Esophagus (tissue), 2 donors: ENCODE measurements around the gene PPP1R8. TPM values are rescaled to one million over a fixed set of nuclear protein-coding genes. Genes with fewer than 3 reads are reported as not detected.
"Not testable (repeated sequence)": the region's sequence is repeated elsewhere in the genome, so short reads cannot be mapped to it uniquely, and the experiment has no call there.

Source experiments
- H3K27ac ChIP-seq, 2 donors: one replicate each; pipeline ENCODE4 v1.5.1; 2013; ENCODE audit warnings: low read depth in 2 of 2, mild to moderate bottlenecking in 2 of 2, inconsistent platforms in 1 of 2, low read length in 1 of 2, moderate library complexity in 1 of 2
- H3K27me3 ChIP-seq, 2 donors: one replicate each; pipeline ENCODE4 v1.6.1; 2013; ENCODE audit warnings: low read length in 2 of 2, control low read depth in 1 of 2, mild to moderate bottlenecking in 1 of 2; ENCODE audit not compliant: insufficient read depth in 2 of 2, control insufficient read depth in 1 of 2
- H3K36me3 ChIP-seq, 2 donors: one replicate each; pipeline ENCODE4 v1.6.1; 2013; ENCODE audit warnings: low read length in 1 of 2; ENCODE audit not compliant: control insufficient read depth in 2 of 2, insufficient read depth in 2 of 2
- H3K4me1 ChIP-seq, 2 donors: one replicate each; pipeline ENCODE4 v1.6.1; 2013; ENCODE audit warnings: low read length in 1 of 2; ENCODE audit not compliant: control insufficient read depth in 2 of 2, insufficient read depth in 2 of 2
- H3K4me3 ChIP-seq, 2 donors: one replicate each; pipeline ENCODE4 v1.5.1; 2013; ENCODE audit warnings: low read length in 2 of 2, mild to moderate bottlenecking in 2 of 2, low read depth in 1 of 2, moderate library complexity in 1 of 2
- H3K9me3 ChIP-seq, 2 donors: one replicate each; pipeline ENCODE4 v1.6.1; 2013; ENCODE audit warnings: mild to moderate bottlenecking in 2 of 2, low read depth in 1 of 2, low read length in 1 of 2, moderate library complexity in 1 of 2; ENCODE audit not compliant: control insufficient read depth in 2 of 2, insufficient read depth in 1 of 2
- WGBS, 2 donors: extraction: QIAGEN DNeasy Blood & Tissue Kit; methylation state at CpG; one replicate each; pipeline ENCODE4 v1.1.7; 2013; 5-methylcytosine and 5-hydroxymethylcytosine counted together
- polyA plus RNA-seq, 2 donors: library from polyadenylated mRNA; stranded (reverse); fragments of 200-250 nt; gene quantifications; one replicate each; pipeline ENCODE4 v1.2.3, GENCODE V29; 2013
- donor health status: healthy with polysubstance abuse.
- donor health status: Bipolar disorder and iron deficiency.

PPP1R8 gene
- polyA plus RNA-seq, 2 donors, result 15.5 to 27.2 TPM

DNA sequence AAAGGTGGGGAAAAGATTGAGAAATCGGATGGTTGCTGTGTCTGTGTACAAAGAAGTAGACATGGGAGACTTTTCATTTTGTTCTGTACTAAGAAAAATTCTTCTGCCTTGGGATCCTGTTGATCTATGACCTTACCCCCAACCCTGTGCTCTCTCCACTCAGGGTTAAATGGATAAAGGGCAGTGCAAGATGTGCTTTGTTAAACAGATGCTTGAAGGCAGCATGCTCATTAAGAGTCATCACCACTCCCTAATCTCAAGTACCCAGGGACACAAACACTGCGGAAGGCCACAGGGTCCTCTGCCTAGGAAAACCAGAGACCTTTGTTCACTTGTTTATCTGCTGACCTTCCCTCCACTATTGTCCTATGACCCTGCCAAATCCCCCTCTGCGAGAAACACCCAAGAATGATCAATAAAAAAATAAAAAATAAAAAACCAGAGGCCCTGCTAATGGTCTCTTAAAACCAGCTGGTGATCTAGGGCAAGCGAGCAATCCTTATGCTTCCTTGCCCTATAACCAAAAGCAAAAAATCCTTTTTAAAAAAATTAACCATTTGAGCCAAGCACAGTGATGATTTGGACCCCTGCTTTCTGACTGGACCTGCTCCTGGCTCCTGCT is 1.1 kb upstream of the PPP1R8 start:
- H3K36me3 ChIP-seq, H3K27ac ChIP-seq, H3K9me3 ChIP-seq, H3K27me3 ChIP-seq, H3K4me3 ChIP-seq, H3K4me1 ChIP-seq: not testable (repeated sequence)
- 78 to 85% methylated on average over 3 of the region's 4 CpGs for WGBS, 2 donors

DNA sequence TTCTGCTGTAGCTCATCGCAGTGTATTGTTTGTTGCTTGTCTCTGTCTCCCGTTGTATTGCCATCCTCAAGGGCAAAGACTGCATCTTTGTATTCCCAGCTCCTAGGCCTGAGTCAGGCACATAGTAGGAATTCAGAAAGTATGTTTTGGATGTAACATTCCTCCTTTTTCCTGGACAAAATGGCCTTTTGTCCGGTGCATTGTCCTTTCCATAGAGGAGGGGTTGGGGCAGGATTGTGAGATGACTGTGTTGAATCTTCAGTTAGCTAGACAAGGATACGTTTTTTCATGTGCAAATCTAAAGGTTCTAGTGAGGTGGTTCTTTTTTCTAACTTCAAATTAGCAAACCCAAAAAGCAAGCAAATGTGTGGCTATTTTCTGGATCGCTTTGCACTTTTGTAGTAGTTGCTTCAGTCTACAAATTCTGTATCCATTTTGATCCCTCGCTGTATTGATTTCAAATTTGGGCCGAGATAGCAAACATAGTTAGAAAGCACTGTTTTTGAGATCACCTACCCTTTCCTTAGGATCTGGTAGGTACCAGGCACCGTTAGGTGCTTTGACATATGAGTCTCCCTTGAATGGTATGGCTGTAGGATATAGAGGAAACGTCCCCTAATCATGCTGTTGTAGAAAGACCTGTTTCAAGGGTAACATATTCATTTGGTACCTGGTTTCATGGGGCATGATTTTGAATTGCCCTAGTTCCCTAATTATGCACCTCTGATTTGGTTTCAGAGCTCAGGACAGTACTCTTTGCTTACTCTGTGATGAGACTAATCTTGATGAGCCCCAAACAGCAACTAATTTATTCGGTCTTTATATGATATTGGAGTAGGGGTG is 1.2 kb downstream of the PPP1R8 start:
- Histone ChIP-seq H3K9me3 (no peaks in the 10 kb centered on the region), H3K36me3 (peaks cover 0 to 3% of the 10 kb centered on the region in 2 donors), H3K4me1 (no peaks in the 10 kb centered on the region), H3K27ac (no peak overlapping the region), H3K4me3 (peak overlapping the region; percentile 79 to 99), H3K27me3 (no peaks in the 10 kb centered on the region)
- WGBS, 2 donors, result 43 to 46% methylated on average over 10 of the region's 10 CpGs

GRCh38 chr1:27832762-27833161 is 2.2 kb downstream of the PPP1R8 start:
- Histone ChIP-seq H3K4me1 (no peaks in the 10 kb centered on the region), H3K4me3 (no peak overlapping the region), H3K27me3 (no peaks in the 10 kb centered on the region), H3K36me3 (peaks cover 0 to 3% of the 10 kb centered on the region in 2 donors), H3K27ac (no peak overlapping the region), H3K9me3 (no peaks in the 10 kb centered on the region)
- WGBS, 2 donors, result 64 to 75% methylated on average over 2 of the region's 2 CpGs

DNA sequence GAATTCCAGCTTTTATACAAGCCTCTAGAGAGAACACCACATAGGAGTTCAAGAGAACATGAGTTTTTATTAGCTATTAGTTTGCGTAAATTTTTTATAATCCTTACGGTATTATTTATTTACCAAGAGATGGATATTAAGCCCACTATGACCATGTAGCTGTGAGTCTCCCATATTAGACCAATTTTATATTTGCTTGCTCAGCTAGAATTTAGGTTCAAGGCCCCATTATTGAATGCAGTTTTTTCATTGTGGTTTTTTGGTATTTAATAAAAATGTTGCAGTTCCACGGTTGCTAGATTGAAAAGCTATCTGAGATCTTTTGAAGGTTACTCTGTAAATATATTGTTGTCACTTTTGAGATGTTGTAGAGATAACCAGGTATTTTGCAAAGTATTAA is 2.9 kb downstream of the PPP1R8 start:
- Histone ChIP-seq H3K27me3 (no peaks in the 10 kb centered on the region), H3K36me3 (peaks cover 0 to 3% of the 10 kb centered on the region in 2 donors), H3K27ac (no peak overlapping the region), H3K4me1 (no peaks in the 10 kb centered on the region), H3K9me3 (no peaks in the 10 kb centered on the region), H3K4me3 (no peak overlapping the region)
- WGBS, 2 donors, result 90 to 92% methylated on average over 3 of the region's 3 CpGs

GRCh38 chr1:27835046-27835445 is 4.5 kb downstream of the PPP1R8 start:
- Histone ChIP-seq H3K9me3 (no peaks in the 10 kb centered on the region), H3K4me1 (no peaks in the 10 kb centered on the region), H3K27me3 (no peaks in the 10 kb centered on the region), H3K4me3 (no peak overlapping the region), H3K36me3 (peaks cover 0 to 3% of the 10 kb centered on the region in 2 donors), H3K27ac (no peak overlapping the region)

DNA sequence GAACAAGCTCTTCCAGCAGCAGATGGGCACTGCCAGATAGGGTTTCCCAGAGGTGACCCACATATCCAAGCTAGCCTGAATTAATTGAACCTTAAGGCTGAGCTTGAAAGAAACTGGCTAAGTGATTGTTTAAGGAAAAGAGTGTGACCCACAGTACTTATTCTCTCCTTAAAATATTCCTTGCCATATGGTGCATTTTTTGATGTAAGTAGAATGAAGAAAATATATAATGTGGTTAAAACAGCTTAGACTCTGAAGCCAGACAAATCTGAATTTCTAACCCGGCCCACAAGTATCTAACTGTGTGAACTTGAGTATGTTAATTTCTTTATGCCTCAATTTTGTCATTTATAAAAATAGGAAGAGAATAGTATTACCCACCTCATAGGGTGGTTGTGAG is 4.9 kb downstream of the PPP1R8 start:
- Histone ChIP-seq H3K9me3 (no peaks in the 10 kb centered on the region), H3K4me1 (no peaks in the 10 kb centered on the region), H3K27me3 (no peaks in the 10 kb centered on the region), H3K27ac (no peak overlapping the region), H3K36me3 (peaks cover 2 to 3% of the 10 kb centered on the region in 2 donors), H3K4me3 (no peak overlapping the region)
- 93 to 98% methylated on average over 1 of the region's 1 CpG for WGBS, 2 donors

DNA sequence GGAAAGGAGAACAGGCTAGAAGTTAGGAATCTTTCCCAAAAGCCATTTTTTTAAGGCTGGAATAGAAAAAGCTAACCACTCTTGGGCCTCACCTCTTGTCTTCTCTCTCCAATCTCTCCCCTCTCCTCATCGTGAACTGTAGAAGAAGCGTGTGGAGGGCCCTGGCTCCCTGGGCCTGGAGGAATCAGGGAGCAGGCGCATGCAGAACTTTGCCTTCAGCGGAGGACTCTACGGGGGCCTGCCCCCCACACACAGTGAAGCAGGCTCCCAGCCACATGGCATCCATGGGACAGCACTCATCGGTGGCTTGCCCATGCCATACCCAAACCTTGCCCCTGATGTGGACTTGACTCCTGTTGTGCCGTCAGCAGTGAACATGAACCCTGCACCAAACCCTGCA is 19.4 kb downstream of the PPP1R8 start:
- H3K27me3 ChIP-seq, result no peaks in the 10 kb centered on the region
- peaks cover 11 to 18% of the 10 kb centered on the region in 2 donors for H3K36me3 ChIP-seq
- no peaks in the 10 kb centered on the region for H3K4me1 ChIP-seq
- H3K27ac ChIP-seq, result no peak overlapping the region
- no peak overlapping the region for H3K4me3 ChIP-seq
- 97 to 98% methylated on average over 7 of the region's 7 CpGs for WGBS, 2 donors
- H3K9me3 ChIP-seq, result no peaks in the 10 kb centered on the region

DNA sequence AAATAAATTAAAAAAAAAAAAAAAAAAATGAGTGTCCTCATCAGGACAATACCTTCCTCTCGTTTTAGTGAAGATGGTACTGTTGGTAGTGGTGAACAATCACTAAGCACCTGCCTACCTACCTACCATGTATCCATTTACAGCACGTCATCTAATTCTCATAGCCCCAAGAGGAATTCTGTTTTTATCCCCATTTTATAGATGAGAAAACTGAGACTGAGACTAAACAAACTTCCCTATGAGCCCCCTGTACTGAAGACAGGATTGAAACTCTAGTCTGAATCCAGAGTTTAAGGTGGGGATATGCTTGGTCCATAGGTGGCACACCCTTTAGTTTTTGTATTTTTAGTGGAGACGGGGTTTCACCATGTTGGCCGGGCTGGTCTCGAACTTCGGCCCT is 24.5 kb downstream of the PPP1R8 start:
- H3K4me3 ChIP-seq, result no peak overlapping the region
- WGBS, 2 donors, result 81 to 88% methylated on average over 6 of the region's 6 CpGs

DNA sequence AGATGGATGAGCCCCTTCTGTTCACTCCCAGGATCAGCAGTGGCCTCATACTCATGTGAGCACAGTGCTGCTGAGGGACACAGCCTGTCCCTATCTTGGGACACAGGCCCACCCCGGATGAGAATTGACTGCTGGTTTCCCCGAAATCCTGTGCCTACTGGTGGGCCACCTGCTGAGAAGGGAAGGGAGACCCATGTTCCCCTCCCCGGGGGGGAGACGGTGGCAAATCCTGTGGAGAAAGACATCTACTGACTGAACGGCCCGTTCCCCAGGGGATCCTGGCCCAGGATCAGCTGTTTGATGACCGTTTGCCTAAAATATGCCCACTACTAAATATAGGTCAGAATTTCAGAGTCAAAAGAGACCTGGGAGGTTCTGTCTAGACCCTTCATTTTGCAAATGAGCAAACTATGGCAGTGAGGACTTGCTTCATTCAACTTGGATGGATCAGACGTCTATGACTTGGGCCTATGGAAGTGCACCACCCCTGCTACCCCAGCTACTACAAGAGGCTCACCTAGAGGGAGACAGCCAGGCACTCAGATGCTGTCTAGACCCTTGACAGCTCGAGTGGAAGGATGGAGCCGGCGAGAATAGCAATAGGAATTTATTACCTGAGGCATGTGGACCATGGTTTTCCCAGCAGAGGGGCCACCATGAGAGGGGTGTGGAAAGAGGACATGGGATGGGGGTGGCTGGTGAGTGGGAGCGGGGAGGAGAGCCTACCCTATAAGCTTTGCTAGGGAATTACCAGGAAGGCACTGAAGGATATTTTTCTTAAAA is 26.2 kb downstream of the PPP1R8 start:
- 74 to 78% methylated on average over 12 of the region's 12 CpGs for WGBS, 2 donors

More for the DNA sequence above, 24.5 kb downstream of the PPP1R8 start:
- Histone ChIP-seq H3K36me3 (peaks cover 1 to 5% of the 10 kb centered on the region in 2 donors), H3K27me3 (no peaks in the 10 kb centered on the region), H3K27ac (no peak overlapping the region), H3K9me3 (no peaks in the 10 kb centered on the region), H3K4me1 (no peaks in the 10 kb centered on the region)

More for the DNA sequence above, 26.2 kb downstream of the PPP1R8 start:
- Histone ChIP-seq H3K4me3 (no peak overlapping the region), H3K36me3 (no peaks in the 10 kb centered on the region), H3K9me3 (no peaks in the 10 kb centered on the region), H3K27ac (no peak overlapping the region), H3K4me1 (no peaks in the 10 kb centered on the region), H3K27me3 (no peaks in the 10 kb centered on the region)
